A673 (cell line): ENCODE measurements around the gene CEP63. TPM values are rescaled to one million over a fixed set of nuclear protein-coding genes. Genes with fewer than 3 reads are reported as not detected.

Experiments
- BruUV-seq: library from RNA; stranded (reverse); fragments of 400-500 nt; replicated peaks from 2 replicates; lab custom pipeline; 2021; lab: Mats Ljungman, UMichigan
- CTCF ChIA-PET: fragments of 300-600 bp; sonication (Branson Sonifier 250); formaldehyde crosslinking; loops from one replicate; lab custom pipeline; 2022; ENCODE audit warnings: antibody characterized with exemption; lab: Charles Lee
- POLR2A ChIA-PET: fragments of 300-600 bp; sonication (Branson Sonifier 250); formaldehyde crosslinking; loops from one replicate; lab custom pipeline; 2022; ENCODE audit warnings: antibody characterized with exemption; ENCODE audit not compliant: low non-redundant PET; lab: Charles Lee
- DNase-seq: peaks from one replicate; pipeline ENCODE4 v3.0.0-alpha.2; 2015; ENCODE audit warnings: low spot score
- H3K27ac ChIP-seq: fragments of 200-600 bp; sonication (generic); 2 replicates; pipeline ENCODE4 v1.5.1; 2016; ENCODE audit warnings: mixed run types, low read depth, mild to moderate bottlenecking, mixed read lengths, antibody characterized with exemption, low read length; ENCODE audit not compliant: poor library complexity, severe bottlenecking
- H3K27me3 ChIP-seq: fragments of 200-600 bp; sonication (generic); replicated peaks from 2 replicates; pipeline ENCODE4 v1.6.1; 2017; ENCODE audit warnings: mixed run types, low read depth, mild to moderate bottlenecking, mixed read lengths, antibody characterized with exemption, low read length; ENCODE audit not compliant: insufficient read depth, poor library complexity
- H3K36me3 ChIP-seq: fragments of 200-600 bp; sonication (generic); 2 replicates; pipeline ENCODE4 v1.6.1; 2016; ENCODE audit warnings: mixed run types, mild to moderate bottlenecking, mixed read lengths, antibody characterized with exemption, low read length; ENCODE audit not compliant: insufficient read depth, poor library complexity, severe bottlenecking
- H3K4me1 ChIP-seq: fragments of 200-600 bp; sonication (generic); 2 replicates; pipeline ENCODE4 v1.6.1; 2017; ENCODE audit warnings: mixed run types, mild to moderate bottlenecking, mixed read lengths, antibody characterized with exemption, low read length; ENCODE audit not compliant: insufficient read depth, poor library complexity, severe bottlenecking
- H3K4me3 ChIP-seq: fragments of 200-600 bp; sonication (generic); 2 replicates; pipeline ENCODE4 v1.5.1; 2016; ENCODE audit warnings: low read depth, mixed run types, mild to moderate bottlenecking, mixed read lengths, low read length; ENCODE audit not compliant: poor library complexity, severe bottlenecking
- H3K9me3 ChIP-seq: fragments of 200-600 bp; sonication (generic); 2 replicates; pipeline ENCODE4 v1.6.1; 2016; ENCODE audit warnings: mixed run types, low read depth, mild to moderate bottlenecking, mixed read lengths, antibody characterized with exemption, low read length; ENCODE audit not compliant: poor library complexity, severe bottlenecking
- CTCF ChIP-seq: fragments of 300-800, 200-600 bp; sonication (generic); conservative IDR thresholded peaks from 2 replicates; pipeline ENCODE4 v1.5.1; 2017; ENCODE audit warnings: low read depth, mild to moderate bottlenecking, antibody characterized with exemption, low read length, moderate library complexity, mixed read lengths
- EZH2 ChIP-seq: fragments of 200-600 bp; sonication (generic); IDR thresholded peaks from 2 replicates; pipeline ENCODE4 v1.6.1; 2017; ENCODE audit warnings: borderline replicate concordance, low read depth, mild to moderate bottlenecking, mixed read lengths, antibody characterized with exemption, low read length; ENCODE audit not compliant: poor library complexity, severe bottlenecking
- intact Hi-C: fragments of 100-400 bp; cut with micrococcal nuclease; formaldehyde crosslinking; loops from one replicate; pipeline ENCODE4 v1.10.0; 2022; ENCODE audit not compliant: unreplicated experiment
- total RNA-seq: library from RNA; stranded (reverse); gene quantifications from 2 replicates; pipeline ENCODE4 v1.2.3, GENCODE V29; 2021

Gene CEP63
- total RNA-seq, 1 experiment from 2014 or later: 29.2 TPM

- H3K9me3 ChIP-seq: no peaks in the 10 kb centered on the region
- H3K27ac ChIP-seq: no peak overlapping the region
- H3K4me1 ChIP-seq: no peaks in the 10 kb centered on the region
- DNase-seq: no peak
- H3K27me3 ChIP-seq: no peaks in the 10 kb centered on the region
- intact Hi-C loops: no loop called here
- no TSS peak for BruUV-seq
- TF ChIP-seq CTCF: no peak
- TF ChIP-seq EZH2: no peak
- H3K4me3 ChIP-seq: no peak overlapping the region
- ChIA-PET POLR2A (no interaction called here), CTCF (no interaction called here)
- H3K36me3 ChIP-seq: no peaks in the 10 kb centered on the region
Measured at GRCh38 chr3:134563601-134564000, 77.7 kb downstream of the CEP63 start.

- H3K9me3 ChIP-seq: no peaks in the 10 kb centered on the region
- BruUV-seq: no TSS peak
- H3K27ac ChIP-seq: no peak overlapping the region
- intact Hi-C loops: no loop called here
- H3K27me3 ChIP-seq: no peaks in the 10 kb centered on the region
- no peaks in the 10 kb centered on the region for H3K4me1 ChIP-seq
- TF ChIP-seq EZH2 (no peak), CTCF (no peak)
- CTCF ChIA-PET: no interaction called here
- POLR2A ChIA-PET: interaction anchor here (0.7 kb wide), 1 partner anchor 1795 kb away, joined by 3 read pairs; no protein-coding TSS in a partner anchor
- H3K36me3 ChIP-seq: no peaks in the 10 kb centered on the region
- H3K4me3 ChIP-seq: no peak overlapping the region
- no peak for DNase-seq
Measured at GRCh38 chr3:134564991-134565390, 79.1 kb downstream of the CEP63 start.

GRCh38 chr3:134567605-134568004 is 81.7 kb downstream of the CEP63 start:
- Histone ChIP-seq H3K27me3 (no peaks in the 10 kb centered on the region), H3K4me3 (no peak overlapping the region), H3K27ac (no peak overlapping the region), H3K9me3 (no peaks in the 10 kb centered on the region), H3K4me1 (no peaks in the 10 kb centered on the region), H3K36me3 (no peaks in the 10 kb centered on the region)
- TF ChIP-seq CTCF: no peak
- no peak for TF ChIP-seq EZH2
- intact Hi-C loops: no loop called here
- CTCF ChIA-PET: no interaction called here
- BruUV-seq: no TSS peak
- no peak for DNase-seq
- POLR2A ChIA-PET: no interaction called here
